Fibroblast of skin of right biceps (primary cell): Measurements from ENCODE around the gene ZNF710.
A peak's percentile ranks its signal among the peaks of the same experiment; 100 is the strongest.

ENCODE experiments used
- DNase-seq: peaks from one replicate; pipeline ENCODE4 v3.0.0-alpha.2; 2013

The ZNF710 gene

DNA sequence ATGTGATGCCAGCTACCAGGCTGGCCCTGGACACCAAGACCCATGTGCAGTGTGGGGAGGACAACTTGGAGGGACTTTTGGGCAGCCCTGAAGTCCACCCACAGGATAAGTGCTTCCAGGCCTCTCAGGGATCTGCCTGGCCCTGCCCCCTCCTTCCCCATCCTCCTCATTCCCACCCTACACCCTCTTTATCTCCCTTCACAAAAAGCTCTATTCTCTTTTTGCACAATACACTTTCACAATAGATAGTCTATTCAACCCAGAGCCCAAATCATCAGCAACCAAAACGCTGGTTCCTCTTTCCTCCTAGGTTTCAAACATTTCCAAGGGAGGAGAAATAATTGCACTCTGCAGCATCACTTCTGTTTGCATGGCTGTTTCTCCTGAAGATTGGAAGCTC lies 7.8 kb upstream of the ZNF710 start:
- DNase-seq: no peak

DNA sequence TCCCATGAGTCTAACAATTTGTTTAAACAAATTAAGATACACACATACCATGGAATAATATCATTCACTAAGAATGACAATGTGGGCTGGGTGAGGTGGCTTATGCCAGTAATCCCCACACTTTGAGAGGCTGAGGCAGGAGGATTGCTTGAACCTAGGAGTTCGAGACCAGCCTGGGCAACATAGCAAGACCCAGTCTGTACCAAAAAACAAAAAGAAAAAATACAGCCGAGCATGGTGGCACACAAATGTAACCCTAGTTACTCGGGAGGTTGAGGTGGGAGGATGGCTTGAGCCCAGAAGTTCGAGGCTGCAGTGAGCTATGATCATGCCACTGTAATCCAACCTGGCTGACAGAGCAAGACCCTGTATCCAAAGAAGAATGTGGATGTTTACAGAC lies 4.0 kb upstream of the ZNF710 start:
- DNase-seq: no peak

GRCh38 chr15:89998141-89998661 lies 2.9 kb upstream of the ZNF710 start:
- peak; percentile 65 for DNase-seq

DNA sequence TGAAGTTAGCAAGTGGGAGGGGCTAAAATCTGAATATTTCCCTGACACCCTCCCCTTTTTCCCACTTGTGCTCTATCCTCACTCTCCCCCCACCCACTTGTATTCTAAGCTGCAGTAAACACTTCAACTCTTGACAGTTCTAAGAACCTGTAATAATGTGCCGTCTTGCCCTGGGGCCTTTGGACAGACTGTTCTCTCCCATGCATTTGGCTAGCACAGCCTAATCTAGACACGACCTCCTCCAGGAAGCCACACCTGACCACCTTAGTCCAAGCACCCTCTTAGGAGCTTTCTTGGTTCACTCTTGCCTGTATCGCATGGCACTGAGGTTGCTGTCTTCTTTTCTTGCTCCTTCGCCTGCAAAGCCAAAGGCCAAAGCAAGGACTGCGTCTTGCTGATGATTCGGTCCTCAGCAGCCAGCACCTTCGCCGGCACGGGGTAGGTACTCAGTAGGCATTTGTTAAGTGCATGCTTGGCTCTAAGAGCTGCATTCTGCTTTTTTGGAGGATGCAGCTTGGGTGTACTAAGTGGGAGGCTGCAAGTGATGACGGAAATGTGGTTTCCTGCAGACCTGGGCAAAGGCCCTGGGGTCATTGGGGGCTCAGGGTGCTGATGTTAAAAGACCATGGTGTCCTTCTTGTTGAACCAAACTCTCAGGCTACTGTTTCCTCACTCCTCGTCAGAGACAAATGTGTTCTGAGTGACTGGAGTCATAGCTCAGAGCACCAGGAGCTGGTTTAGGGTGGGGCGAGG lies 2.0 kb upstream of the ZNF710 start:
- no peak for DNase-seq

- peak; percentile 53 for DNase-seq
Observed at GRCh38 chr15:89999676-90000185, 1.4 kb upstream of the ZNF710 start.

DNA sequence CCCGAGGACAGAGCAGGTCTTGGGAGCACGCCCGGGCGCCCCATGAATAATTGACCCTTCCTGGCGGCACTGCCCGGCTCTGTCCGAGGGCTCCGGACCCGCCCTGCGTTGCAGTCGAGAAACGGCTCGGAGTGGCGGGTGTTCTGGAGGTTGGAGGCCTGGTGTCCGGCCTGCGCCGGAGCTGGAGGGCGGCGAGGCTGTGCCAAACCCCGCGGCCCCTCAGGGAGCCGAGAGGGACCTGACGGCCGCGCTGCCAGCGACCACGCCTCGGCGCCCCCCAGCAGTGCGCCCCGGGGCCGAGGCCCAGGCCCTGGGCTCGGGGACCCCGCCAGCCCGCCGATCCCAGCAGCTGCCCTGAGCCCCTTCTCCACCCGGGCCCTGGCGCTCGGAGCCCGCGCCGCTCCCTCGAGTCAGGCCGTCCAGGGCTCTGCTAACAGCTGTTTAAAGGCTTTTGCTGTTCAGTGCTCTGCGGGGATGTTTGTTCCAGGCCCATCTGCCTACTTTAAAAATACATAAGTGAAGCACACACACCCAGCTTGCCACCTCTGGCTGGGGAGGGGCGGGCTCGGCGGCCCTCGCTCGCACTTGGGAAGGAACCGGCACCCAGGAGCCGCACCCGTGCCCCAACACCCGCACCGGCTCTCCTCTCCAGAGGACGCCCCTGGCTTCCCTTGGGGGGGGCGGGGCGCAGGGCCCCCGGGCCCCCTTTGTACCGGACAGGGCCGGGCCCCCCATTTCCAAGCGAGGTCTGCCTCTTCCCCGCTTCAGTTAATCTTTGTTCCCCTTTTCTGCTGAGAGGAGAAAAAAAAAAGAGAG lies 730 bp upstream of the ZNF710 start:
- DNase-seq: peak; percentile 41

DNA sequence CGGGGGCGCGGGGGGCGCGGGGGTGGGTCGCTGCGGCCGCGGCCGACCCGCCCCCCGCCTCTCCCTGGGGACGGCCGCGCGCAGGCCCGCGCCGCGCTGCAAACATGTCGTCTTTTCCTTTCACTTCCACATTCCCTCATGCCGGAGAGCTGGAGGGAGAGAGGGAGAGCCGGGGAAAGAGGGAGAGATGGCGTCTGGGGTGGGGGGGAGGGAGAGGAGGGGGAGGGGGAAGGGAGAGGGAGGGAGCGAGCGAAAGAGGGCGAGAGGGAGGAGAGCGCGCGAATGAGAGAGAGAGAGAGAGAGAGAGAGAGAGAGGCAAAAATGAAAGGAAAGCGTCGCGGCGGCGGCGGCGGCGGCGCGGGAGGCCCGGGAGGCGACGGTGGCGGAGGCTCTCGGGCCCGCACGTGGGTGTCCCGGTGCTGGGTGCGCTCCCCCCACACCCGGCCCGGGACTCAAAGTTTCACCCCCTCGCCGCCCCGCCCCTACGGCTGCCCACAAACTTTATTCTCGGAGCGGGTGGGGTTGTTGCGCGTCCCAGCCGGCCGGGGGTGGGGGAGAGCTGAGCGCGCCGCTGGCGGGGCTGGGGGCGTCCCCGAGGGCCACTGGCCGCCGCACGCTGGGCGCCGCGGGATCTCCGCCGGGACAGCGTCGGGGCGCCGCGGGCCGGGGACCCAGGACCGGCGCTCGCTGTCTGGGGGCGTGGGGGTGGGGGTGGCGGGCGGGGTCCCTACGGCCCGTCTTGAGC lies 731 bp downstream of the ZNF710 start:
- peak; percentile 71 for DNase-seq

- peak; percentile 54 for DNase-seq
Observed at GRCh38 chr15:90002428-90002844, 1.3 kb downstream of the ZNF710 start.

DNA sequence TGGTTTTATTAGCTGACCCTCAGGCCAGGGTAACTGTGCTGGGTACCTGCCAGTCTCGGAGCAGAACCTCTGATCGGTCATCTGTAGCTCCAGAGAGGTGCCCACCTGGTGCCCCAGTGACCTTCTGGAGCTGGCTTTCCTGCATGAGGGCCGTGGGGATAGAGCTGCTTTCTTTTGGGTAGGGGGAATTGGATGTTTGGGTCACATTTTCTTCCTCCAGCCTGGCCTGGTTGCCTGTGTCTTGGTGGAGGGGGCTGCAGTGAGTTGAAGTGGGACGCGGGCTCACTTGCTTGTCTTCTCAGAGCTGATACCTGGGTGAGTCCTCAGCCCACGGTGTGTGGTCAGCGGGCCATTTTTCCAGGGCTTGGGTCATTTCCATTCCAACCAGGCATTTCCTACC lies 2.6 kb downstream of the ZNF710 start:
- DNase-seq: no peak

GRCh38 chr15:90004252-90004651 lies 3.1 kb downstream of the ZNF710 start:
- no peak for DNase-seq

- DNase-seq: peak; percentile 96
Observed at GRCh38 chr15:90004671-90005070, 3.5 kb downstream of the ZNF710 start.

GRCh38 chr15:90006217-90007075 lies 5.3 kb downstream of the ZNF710 start:
- no peak for DNase-seq

- DNase-seq: no peak
Observed at GRCh38 chr15:90007076-90007460, 5.9 kb downstream of the ZNF710 start.

GRCh38 chr15:90008607-90009006 lies 7.5 kb downstream of the ZNF710 start:
- no peak for DNase-seq

DNA sequence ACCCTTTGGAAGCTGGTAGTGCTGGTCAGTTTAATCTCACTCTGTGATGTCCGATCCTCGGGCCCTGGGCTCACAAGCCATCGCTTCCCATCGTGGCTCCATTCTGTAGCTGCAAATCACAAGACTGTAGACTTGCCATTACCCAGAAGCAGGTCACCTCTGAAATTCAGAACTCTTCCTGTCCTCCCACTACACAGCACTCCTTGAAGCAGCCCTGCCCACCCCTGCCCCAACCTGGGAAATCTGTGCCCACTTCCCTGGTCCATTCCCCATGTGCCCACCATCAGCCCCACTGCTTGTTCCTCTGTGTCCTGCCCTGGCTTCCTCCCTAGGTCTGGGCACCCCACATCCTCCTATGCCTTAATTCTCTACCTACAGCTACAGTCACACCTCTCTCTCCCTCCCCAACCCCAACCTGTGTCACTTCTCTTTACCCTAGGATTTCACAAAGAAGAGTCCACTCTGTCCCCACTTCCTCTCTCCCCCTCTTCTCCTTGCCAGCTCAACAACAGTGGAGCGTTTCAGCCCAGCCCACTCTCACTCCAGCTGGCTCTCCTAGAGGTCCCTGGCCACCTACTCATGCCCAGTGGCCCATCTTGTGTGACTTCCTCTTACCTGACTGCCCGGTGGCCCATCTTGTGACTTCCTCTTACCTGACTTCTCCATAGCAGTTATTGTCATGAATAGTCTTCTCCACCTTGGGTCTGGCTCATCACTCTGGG lies 8.3 kb downstream of the ZNF710 start:
- DNase-seq: no peak

DNA sequence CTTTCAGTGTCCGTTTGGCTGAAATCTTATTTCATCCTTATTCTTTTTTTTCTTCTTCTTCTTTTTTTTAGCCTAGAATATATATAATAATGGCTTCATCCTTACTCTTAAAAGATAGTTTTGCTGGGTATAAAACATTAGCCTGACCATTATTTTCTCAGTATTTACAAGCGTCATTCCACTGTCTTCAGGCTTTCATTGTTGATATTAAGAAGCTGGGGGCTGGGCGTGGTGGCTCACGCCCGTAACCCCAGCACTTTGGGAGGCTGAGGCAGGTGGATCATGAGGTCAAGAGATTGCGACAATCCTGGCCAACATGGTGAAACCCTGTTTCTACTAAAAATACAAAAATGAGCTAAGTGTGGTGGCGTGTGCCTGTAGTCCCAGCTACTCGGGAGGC lies 10.6 kb downstream of the ZNF710 start:
- no peak for DNase-seq

- DNase-seq: no peak
Observed at GRCh38 chr15:90013503-90013937, 12.4 kb downstream of the ZNF710 start.

DNA sequence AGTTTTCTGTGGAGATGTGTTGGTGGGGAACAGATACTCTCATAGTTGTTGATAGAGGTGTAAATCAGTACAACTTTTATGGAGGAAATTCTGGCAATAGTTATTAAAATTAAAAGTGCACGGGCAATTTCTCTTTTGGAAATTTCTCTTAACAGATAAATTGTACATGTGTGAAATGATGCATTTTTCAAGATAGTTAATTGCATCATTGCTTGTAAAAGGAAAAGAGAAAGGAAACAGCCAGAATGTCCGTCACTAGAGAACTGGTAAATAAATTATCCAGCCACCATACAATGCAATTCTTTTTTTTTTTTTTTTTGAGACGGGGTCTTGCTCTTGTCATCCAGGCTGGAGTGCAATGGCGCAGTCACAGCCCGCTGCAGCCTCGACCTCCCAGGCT lies 14.2 kb downstream of the ZNF710 start:
- no peak for DNase-seq

DNA sequence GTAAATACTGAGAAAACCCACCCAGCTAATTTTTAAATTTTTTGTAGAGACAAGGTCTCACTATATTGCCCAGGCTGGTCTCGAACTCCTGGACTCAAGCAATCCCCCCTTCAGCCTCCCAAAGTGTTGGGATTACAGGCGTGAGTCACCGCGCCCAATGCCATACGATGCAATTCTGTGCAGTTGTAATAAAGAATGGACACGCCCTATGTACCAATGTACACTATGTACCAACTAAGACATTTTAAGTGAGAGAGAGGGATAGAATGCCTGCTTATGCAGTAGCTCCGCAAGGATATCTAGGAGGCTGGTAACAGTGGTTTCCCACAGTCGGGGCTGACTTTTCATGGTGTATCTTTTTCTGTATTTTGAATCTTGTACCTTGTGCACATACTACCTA lies 14.6 kb downstream of the ZNF710 start:
- no peak for DNase-seq

DNA sequence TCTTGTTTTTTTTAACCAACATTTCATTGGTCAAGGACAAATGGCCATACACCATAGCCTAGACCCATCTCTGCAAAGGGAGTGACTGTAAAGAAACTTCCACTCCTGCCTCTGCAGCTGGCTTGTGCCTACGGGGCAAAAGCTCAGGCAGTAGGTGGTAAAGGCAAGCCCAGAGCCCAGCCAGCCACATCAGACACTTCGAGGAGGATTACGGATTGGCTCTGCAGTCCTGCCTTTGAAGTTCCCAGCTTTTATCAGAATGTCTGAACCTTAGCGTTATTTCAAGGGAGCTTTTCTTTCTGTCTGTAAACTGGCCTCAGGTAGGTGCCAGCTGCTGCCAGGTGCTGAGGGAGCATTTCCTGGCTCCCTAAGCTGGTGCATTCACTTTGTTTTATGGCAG lies 15.6 kb downstream of the ZNF710 start:
- no peak for DNase-seq

GRCh38 chr15:90018216-90018831 lies 17.2 kb downstream of the ZNF710 start:
- DNase-seq: no peak
